22Rv1 (cell line): ENCODE measurements around the gene ZNF169.
A peak's percentile ranks its signal among the peaks of the same experiment; 100 is the strongest.
"Not testable (repeated sequence)": the region's sequence is repeated elsewhere in the genome, so short reads cannot be mapped to it uniquely, and the experiment has no call there.

Experiments
- H3K27ac ChIP-seq: fragments of 450-650 bp; 2 replicates; pipeline ENCODE4 v1.5.1; 2017
- ZFX ChIP-seq: fragments of 450-650 bp; IDR thresholded peaks from 2 replicates; pipeline ENCODE4 v1.6.1; 2017; ENCODE audit warnings: antibody characterized with exemption, borderline replicate concordance
- TF ChIP-seq, protein P1 (sequence below): fragments of 450-650 bp; IDR thresholded peaks from 2 replicates; pipeline ENCODE4 v1.5.1; 2017; ENCODE audit warnings: mild to moderate bottlenecking

Gene ZNF169

DNA sequence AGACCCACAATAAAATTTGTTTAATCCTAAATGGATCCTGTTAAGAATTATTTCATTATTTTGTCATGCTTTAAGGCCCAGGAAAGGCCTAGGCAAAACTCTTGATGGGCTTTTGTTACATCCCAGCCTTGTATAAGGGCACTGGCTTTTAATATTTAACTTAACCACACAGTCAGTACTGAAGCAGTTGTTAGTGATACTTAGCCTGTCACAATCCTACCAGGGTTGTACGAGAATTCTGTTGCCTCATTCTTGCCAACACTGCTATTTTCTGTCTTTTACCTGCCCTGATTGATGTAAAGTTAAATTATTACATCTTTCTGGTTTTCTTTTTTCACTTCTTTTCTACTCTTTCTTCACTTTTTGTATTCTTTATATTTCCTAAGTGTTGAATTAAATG, 10.9 kb downstream of the ZNF169 start:
- TF ChIP-seq ZFX, result no peak
- TF ChIP-seq, protein P1, sequence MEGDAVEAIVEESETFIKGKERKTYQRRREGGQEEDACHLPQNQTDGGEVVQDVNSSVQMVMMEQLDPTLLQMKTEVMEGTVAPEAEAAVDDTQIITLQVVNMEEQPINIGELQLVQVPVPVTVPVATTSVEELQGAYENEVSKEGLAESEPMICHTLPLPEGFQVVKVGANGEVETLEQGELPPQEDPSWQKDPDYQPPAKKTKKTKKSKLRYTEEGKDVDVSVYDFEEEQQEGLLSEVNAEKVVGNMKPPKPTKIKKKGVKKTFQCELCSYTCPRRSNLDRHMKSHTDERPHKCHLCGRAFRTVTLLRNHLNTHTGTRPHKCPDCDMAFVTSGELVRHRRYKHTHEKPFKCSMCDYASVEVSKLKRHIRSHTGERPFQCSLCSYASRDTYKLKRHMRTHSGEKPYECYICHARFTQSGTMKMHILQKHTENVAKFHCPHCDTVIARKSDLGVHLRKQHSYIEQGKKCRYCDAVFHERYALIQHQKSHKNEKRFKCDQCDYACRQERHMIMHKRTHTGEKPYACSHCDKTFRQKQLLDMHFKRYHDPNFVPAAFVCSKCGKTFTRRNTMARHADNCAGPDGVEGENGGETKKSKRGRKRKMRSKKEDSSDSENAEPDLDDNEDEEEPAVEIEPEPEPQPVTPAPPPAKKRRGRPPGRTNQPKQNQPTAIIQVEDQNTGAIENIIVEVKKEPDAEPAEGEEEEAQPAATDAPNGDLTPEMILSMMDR, result no peak
- no peak overlapping the region for H3K27ac ChIP-seq

DNA sequence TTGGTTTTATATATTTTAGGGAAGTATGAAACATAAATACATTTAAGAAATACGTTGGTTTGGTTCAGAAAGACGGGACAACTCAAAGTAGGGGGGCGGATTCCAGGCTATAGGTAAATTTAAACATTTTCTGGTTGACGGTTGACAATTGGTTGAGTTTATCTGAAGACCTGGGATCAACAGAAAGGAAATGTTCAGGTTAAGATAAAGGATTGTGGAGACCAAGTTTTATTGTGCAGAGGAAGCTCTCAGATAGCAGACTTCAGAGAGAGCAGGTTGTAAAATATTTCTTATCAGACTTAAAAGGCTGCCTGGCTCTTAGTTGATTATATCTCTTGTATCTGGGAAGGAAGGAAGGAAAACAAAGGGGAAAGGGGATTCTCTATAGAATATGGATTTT, 17.9 kb downstream of the ZNF169 start:
- H3K27ac ChIP-seq, result not testable (repeated sequence)

DNA sequence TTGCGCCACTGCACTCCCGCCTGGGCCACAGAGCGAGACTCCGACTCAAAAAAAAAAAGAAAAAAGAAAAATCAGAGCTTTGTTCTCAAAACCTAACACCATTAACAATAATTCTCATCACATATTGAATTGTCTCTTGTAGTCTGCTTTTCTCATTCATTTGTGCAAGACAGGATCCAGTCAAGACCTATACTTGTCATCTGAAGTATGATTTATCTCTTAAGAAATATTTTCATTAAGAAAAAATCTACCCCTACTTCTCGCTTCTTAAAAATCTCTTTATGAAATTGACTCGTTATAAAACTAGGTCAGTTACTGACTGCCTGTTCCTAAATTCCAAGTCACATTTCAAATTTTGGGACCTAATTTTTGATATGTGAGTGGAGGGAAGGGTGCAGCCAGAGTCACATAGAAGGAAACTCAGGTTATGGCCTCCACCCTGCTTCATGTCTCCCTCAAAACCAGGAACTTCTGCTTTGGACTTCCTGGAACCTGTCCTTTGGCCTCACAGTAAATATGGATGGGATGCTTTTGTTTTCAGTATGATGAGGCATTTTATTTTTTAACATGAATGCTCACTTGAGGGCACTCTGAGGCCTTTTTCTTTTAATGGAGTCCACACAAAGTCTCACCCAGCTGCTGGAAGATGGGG, 18.9 kb downstream of the ZNF169 start:
- TF ChIP-seq ZFX, result no peak
- TF ChIP-seq, protein P1, result no peak

DNA sequence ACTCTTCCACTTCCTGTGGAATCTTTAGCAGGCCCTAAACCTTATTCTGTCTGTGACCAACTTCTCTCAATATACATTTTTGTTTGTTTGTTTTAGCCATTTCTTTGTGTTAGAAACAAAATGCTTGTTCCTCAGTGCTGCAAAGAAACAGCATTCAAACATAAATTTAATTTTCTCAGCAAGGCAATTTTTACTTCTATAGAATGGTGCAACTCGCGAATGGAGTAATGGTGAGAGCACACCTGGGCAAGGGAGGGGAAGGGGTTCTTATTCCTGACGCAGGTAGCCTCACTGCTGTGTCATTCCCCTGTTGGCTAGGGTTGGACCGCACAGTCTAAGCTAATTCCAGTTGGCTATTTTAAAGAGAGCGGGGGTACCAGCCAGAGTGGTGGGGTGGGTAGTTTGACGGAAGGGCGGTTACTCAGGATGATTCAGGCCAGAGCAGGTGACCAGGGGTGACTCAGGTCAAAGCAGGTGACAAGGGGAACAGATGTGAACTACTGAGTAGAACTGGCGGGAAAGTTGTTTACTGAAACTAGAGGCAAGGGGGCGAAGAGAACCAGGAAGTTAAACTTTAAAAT, 21.4 kb downstream of the ZNF169 start:
- H3K27ac ChIP-seq, result no peak overlapping the region
- no peak for TF ChIP-seq ZFX
- TF ChIP-seq, protein P1, result no peak

More for the DNA sequence above, 18.9 kb downstream of the ZNF169 start:
- peak overlapping the region; percentile 55 for H3K27ac ChIP-seq

DNA sequence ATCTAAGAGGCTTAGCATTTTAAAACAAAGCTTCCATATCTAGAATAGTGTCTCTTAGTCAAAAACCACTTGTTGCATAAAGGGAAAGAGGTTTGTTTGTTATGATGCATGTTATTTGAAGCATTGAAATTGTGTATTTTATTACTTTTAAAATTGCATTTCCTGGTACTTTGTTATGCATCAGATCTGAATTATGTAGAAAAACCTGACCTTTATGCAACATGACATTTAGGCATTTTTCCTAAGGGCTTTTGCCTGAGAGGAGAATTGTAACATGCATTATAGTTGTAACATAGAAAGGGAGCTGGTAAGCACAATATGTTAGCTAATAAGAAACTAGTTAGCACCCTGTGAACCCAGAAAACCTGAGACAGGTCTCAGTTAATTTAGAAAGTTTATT, 22.0 kb downstream of the ZNF169 start:
- TF ChIP-seq, protein P1, result no peak
- TF ChIP-seq ZFX, result no peak
- H3K27ac ChIP-seq, result no peak overlapping the region

DNA sequence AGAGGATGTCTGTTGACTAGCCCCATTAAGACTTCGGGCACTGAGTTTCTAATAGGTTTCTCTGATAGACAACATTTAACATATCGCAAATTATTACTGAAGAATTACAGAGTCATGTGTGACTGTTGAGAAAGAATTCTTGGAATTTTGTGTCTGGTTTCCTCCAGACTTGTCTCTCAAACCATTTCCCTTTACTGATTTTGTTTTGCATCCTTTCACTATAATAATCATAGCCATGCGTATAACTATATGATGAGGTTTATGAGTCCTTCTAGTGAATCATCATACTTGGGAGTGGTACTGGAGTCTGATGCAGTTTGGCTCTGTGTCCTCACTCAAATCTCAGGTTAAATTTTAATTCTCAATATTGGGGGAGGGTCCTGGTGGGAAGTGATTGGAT, 27.0 kb downstream of the ZNF169 start:
- TF ChIP-seq, protein P1, result no peak
- no peak for TF ChIP-seq ZFX
- H3K27ac ChIP-seq, result no peak overlapping the region

DNA sequence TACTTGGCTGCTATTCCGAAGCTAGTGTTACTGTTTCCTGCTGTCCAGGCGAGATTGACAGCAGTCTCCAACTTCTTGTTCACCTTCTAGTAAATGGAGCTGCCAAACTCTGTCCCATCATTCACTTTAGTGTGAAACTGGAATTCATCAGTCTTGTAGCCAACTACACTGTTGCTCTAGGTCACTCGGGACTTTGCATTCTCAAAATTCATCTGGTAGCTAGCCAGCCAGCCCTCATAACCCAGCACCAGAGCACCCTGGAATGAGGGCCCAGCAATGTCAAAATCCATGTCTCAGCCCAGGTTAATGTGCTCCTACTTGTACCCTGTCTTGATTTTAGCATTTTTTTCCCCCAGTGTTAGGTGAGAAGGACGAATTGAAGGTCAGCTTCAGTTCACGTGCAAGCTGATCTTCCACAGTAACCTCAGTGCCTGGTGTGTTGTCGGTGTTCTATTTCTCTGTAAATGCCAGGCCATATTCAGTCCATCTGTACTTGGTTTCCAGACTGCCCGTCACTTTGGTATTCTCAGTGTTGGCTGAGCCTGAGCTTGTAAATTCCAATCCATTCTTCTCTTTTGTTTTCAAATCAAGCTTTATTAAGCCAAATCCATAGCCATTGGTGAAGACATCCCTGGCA, 28.9 kb downstream of the ZNF169 start:
- TF ChIP-seq ZFX, result no peak
- TF ChIP-seq, protein P1, result no peak
- no peak overlapping the region for H3K27ac ChIP-seq
